ENCODE results near the gene DRGX.

The DRGX gene

DNA sequence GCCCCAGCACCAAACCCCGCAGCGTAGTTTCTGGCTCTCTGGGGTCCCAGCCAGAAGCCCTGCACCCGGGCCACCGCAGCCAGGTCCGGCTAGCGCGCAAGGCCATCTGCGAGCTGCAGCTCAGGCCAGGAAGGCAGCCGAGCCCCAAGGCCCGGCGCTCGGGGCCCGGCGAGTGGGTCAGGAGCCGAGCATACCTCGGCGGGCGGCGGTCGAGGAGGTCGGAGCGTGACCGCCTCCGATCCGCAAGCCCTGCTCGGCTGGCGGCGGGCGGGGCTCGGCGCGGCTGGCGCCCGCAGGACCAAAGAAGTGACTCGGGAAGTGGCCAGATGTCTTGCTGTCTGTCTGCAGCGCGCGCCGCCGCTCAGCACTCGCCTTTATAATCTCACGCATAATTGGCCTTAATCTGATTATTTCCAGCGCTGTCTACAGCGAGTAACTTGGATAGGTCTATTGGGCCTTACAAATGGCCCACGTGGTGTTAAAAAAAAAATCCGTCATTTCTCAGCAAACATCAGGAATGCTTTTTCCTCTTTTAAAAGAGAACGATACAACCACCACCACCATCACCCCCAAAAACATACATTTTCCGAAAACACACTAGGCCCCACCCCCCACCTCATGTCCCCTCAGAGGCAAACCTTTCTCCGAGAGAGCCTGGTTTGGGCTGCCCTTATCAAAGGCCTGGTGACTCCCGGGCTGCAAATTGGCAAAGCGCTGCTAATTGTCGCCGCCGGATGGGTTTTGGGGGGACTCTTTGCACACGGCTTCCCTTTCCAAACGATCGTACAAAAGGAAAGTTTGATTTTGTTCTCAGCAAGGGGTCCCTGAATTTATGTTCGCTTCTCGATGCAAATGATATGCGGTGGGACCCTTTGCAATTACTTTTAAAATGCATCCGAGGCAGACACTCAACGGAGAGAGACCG, at the start of gene DRGX:
TSS of gene DRGX (minus strand) at position 349 of the 925 bp plus-strand sequence. CDS start 649 bp downstream, outside the sequence.
- DNase-seq (ENCODE audit: insufficient read length, low spot score) = no peak
- no peak for FAIRE-seq
- TF ChIP-seq POLR2A (IDR thresholded peaks at IDR 0.05; ENCODE audit: low read depth, low read length) = no peak

DNA sequence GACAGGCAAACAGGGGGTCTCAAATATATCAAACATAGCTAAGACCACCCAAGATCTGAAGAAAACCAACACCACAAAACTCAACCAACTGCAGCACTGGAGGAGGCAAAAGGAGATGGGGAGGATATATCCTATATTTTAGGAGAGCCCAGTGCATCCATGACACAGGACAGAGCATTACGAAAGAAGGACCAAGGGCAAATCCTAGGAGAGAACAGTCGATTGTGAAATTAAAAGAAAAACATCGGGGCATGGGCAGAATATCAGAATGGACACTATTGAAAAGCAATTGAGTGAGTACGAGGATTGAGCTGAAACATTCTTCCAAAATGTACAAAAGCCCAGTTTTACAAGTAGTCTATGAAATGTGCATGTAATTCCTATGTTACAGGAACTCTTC, 48.5 kb upstream of the DRGX start:
- TF ChIP-seq POLR2A (IDR thresholded peaks at IDR 0.05; ENCODE audit: low read depth, low read length) = no peak
- DNase-seq (ENCODE audit: insufficient read length, low spot score) = no peak
- no peak for FAIRE-seq

DNA sequence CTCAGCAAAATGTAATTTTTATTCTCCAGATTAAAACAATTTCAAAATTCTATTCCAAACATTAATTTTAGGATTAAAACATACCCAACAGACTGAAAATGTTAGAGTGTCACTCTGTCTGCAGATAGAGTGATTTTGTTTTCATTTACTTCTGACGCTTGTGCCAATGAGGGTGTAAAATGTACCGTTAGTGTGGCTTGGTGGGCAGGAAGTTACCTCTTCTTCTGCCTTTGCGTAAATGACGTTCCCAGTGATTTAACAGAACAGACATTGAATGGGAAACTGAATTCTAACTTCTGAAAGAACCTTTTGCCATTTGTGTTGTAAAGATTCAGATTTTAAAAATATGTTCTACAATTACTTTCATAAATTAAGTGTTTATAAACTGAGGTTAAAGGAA, 47.0 kb upstream of the DRGX start:
- DNase-seq (ENCODE audit: insufficient read length, low spot score) (no peak), FAIRE-seq (no peak)
- TF ChIP-seq POLR2A (IDR thresholded peaks at IDR 0.05; ENCODE audit: low read depth, low read length) = no peak

DNA sequence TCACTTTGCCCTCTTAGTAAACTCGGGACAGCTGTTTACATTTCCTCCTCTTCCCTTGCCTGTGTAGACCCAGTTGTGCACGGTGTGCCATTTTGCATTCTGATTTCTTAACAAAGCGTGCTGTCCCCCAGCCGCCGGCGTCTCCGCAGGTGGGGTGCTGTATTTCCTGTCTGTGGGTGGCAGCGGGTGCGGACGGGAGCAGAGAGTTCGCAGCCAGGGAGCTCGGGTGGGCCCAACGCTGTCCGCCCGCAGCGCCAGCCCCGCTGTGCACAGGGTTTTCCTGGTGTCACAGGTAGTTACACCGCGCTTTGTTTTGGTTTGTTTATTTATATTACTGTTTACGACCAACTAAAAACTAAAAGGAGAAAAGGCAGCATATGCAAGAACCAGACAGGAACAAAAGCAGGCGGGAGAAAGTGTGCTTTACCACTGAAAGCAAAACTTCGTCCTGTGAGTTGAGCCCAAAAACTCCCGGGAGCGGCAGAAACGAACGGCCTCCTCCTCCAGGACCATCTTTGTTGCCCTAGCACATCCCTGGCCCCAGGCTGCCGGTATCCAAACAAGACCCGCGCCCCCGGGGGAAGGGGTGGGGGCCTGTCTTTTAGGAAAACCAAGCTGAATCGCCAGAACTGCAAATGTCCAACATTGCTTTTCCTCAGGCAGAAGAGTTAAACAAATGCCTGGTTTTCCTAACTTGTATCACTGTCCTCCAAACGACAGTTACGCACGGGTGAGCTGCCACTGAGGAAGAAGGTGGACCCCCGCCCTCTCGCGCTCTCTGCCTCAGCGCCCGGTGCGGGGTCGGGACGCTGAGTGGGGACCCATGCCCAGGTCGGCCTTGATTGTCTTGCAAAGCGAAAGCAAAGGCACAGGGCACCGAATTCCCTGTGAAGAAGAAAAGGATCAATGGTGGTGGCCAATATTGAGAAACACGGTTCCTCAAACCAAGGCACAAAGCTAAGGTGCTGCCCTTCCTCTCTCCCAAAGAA, 45.9 kb upstream of the DRGX start:
- DNase-seq (ENCODE audit: insufficient read length, low spot score) (no peak), FAIRE-seq (no peak)
- no peak for TF ChIP-seq POLR2A (IDR thresholded peaks at IDR 0.05; ENCODE audit: low read depth, low read length)

DNA sequence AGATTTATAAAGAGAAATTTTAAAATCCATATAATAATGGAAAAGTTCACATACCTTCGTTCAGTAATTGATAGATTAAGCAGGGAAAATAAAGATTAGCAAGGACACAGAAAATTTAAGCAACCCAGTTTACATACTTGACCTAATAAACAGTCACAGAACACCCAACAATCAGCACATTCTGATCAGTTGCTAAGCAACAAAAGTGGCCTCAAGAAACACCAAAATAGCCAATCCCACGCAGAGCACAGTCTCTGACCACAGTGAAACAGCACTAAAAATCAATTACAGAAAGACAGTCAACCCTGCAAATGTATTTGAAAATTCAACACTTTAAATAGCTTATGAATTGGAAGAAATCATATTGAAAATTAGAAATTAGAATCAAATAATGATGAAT, 39.3 kb upstream of the DRGX start:
- no peak for TF ChIP-seq POLR2A (IDR thresholded peaks at IDR 0.05; ENCODE audit: low read depth, low read length)
- DNase-seq (ENCODE audit: insufficient read length, low spot score) (no peak), FAIRE-seq (no peak)

DNA sequence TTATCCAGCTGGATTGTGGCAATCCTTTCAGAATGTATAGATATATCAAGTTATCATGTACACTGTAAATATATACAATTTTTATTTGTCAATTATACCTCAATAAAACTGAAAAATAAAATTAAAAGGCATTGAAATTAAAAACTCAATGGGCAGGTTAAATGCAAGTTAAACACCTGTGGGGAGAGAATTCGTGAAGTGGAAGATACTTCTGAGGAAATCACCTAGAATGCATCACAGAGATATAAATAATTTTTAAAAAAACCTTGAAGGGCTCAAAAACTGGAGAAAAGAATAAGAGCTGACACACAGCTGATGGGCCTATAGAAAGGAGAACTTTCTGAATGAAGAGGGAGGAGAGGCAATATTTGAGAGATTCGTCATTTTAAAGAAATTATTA, 37.2 kb upstream of the DRGX start:
- no peak for FAIRE-seq

DNA sequence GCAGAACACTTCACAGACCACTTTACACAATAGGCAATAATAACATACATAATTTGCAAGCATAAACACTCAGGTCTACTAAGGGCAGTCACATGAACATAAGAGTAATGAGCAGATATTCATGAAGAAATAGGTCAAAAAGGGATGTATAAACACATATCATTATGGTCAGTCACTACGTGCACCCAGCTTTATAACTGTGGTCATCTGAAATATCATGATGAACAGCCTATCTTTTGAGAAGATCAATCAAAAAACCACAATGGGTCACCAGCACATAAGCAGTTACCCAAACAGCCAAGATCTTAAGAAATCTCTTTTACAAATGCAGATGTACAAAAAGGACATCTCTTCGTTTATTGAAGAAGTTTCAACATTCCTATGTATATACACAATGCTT, 35.5 kb upstream of the DRGX start:
- DNase-seq (ENCODE audit: insufficient read length, low spot score) (no peak), FAIRE-seq (no peak)
- TF ChIP-seq POLR2A (IDR thresholded peaks at IDR 0.05; ENCODE audit: low read depth, low read length) = no peak

More for the DNA sequence above, 37.2 kb upstream of the DRGX start:
- DNase-seq (ENCODE audit: insufficient read length, low spot score) = no peak
- no peak for TF ChIP-seq POLR2A (IDR thresholded peaks at IDR 0.05; ENCODE audit: low read depth, low read length)

DNA sequence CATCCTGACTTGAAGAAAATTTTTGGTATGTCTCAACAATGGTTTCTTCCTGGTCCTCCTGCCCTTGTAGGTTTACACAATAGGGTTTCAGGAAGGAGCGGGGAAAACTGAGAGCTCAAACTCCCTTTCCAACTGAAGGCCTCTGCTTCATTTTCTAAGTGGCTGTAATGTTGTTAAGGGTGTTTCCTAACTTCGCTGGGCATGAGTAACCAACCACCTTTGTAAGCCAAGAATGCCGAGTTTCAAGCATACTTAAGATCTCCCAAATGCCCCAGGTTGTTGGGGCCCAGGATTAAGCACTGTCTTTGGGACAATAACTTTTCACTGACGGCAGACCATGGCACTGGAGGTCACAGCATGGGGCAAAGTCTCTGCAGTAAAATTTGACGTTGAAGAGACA, 33.6 kb upstream of the DRGX start:
- FAIRE-seq (no peak), DNase-seq (ENCODE audit: insufficient read length, low spot score) (no peak)
- no peak for TF ChIP-seq POLR2A (IDR thresholded peaks at IDR 0.05; ENCODE audit: low read depth, low read length)

DNA sequence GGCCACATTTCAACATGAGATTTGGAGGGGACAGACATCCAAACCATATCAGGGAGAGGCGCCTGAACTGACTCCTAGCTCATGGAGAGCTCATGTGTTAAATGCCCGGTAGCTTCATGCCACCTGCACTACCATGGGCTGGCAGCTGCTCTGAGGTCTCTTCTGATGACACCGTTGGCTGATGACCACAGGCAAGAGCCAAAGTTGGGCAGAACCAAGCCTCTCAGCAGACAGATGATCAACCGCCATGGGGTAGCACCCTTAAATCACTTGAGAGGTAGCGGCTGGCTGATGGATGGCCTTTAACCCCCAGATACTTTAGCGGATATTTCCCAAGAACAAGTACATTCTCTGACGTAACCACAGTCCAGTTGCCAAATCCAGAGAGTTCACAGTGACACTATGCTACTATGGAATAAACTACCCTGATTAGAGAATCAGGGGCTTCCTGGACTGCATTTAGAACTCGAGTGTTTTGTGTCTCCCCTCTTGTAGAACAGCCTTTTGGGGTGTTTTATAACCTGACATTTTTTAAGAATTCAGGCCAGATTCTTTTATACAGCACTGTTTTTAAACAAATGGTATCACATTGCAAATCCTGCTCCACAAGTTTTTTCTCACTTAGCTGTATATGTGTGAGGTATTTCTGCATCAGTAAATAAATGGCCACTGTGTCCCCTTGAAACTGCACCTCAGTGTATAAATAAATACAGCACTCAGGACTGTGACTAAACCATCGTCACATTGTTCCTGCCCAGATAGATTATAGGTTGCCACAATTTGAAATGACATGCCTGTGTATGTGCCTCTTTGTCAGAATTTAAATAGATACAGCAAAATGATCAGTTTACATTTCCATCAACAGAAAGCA, 30.8 kb upstream of the DRGX start:
- FAIRE-seq = no peak
- no peak for TF ChIP-seq POLR2A (IDR thresholded peaks at IDR 0.05; ENCODE audit: low read depth, low read length)
- DNase-seq (ENCODE audit: insufficient read length, low spot score) = no peak

GRCh38 chr10:49419005-49419404, 23.1 kb upstream of the DRGX start:
- FAIRE-seq (no peak), DNase-seq (ENCODE audit: insufficient read length, low spot score) (no peak)
- no peak for TF ChIP-seq POLR2A (IDR thresholded peaks at IDR 0.05; ENCODE audit: low read depth, low read length)

- no peak for FAIRE-seq
- TF ChIP-seq POLR2A (IDR thresholded peaks at IDR 0.05; ENCODE audit: low read depth, low read length) = no peak
These were observed 22.4 kb upstream of the DRGX start for GRCh38 chr10:49418328-49418727.

DNA sequence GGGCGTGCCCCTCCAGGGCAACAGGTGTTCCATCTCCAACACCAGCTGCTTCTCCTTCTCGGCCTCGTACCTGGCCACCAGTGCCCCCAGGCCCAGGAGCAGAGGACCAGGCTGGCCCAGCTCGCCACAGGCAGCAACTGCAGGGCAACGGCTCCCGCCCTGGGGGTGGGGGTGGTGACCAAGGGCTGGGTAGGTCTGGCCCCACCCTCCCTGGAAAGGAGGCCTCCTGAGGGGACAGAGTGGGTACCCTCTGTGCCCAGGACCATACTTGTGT, 22.1 kb upstream of the DRGX start:
- no peak for TF ChIP-seq POLR2A (IDR thresholded peaks at IDR 0.05; ENCODE audit: low read depth, low read length)
- DNase-seq (ENCODE audit: insufficient read length, low spot score) (no peak), FAIRE-seq (no peak)

More at GRCh38 chr10:49418328-49418727, 22.4 kb upstream of the DRGX start:
- DNase-seq (ENCODE audit: insufficient read length, low spot score) = no peak

- no peak for DNase-seq (ENCODE audit: insufficient read length, low spot score)
- no peak for FAIRE-seq
These were observed 21.6 kb upstream of the DRGX start for GRCh38 chr10:49417311-49418052.

More at GRCh38 chr10:49417311-49418052, 21.6 kb upstream of the DRGX start:
- no peak for TF ChIP-seq POLR2A (IDR thresholded peaks at IDR 0.05; ENCODE audit: low read depth, low read length)

Measured in H54 (cell line).